Caco-2 (cell line): Measurements from ENCODE around the gene CSTA. TPM values are rescaled to one million over a fixed set of nuclear protein-coding genes. Genes with fewer than 3 reads are reported as not detected.
A peak's percentile ranks its signal among the peaks of the same experiment; 100 is the strongest.
"Not testable (repeated sequence)": the region's sequence is repeated elsewhere in the genome, so short reads cannot be mapped to it uniquely, and the experiment has no call there.

Experiments used
- BruUV-seq: library from RNA; stranded (reverse); fragments of 400-500 nt; replicated peaks from 2 replicates; lab custom pipeline; 2021; lab: Mats Ljungman, UMichigan
- CTCF ChIA-PET: fragments of 300-600 bp; sonication (Branson Sonifier 250); formaldehyde crosslinking; loops from one replicate; lab custom pipeline; 2022; ENCODE audit warnings: antibody characterized with exemption; lab: Charles Lee
- POLR2A ChIA-PET: fragments of 300-600 bp; sonication (Branson Sonifier 250); formaldehyde crosslinking; loops from one replicate; lab custom pipeline; 2022; ENCODE audit warnings: antibody characterized with exemption; lab: Charles Lee
- DNase-seq, 2 experiments: peaks; one replicate each; pipeline versions ENCODE4 v3.0.0 to v3.0.0-alpha.2; 2020 to 2022
- H3K27me3 ChIP-seq: replicated peaks from 2 replicates; pipeline ENCODE4 v1.6.0; 2011; ENCODE audit warnings: low read length; ENCODE audit not compliant: control insufficient read depth, insufficient read depth
- H3K36me3 ChIP-seq: 2 replicates; pipeline ENCODE4 v1.5.1; 2011; ENCODE audit warnings: low read length; ENCODE audit not compliant: control insufficient read depth, insufficient read depth
- H3K4me1 ChIP-seq: fragments of 250-450 bp; sonication (Bioruptor Pico); 2 replicates; pipeline ENCODE4 v1.5.1; 2020; ENCODE audit warnings: mild to moderate bottlenecking
- H3K4me3 ChIP-seq: 2 replicates; pipeline ENCODE4 v1.5.1; 2011; ENCODE audit warnings: low read depth, mild to moderate bottlenecking, control low read depth, low read length
- H3K9me3 ChIP-seq: fragments of 250-450 bp; sonication (Bioruptor Pico); 2 replicates; pipeline ENCODE4 v1.5.1; 2020; ENCODE audit warnings: mild to moderate bottlenecking, moderate library complexity
- H3K27ac Mint-ChIP-seq: one replicate; pipeline ENCODE4 v1.8.0; 2022; ENCODE audit warnings: mixed read lengths; ENCODE audit not compliant: unreplicated experiment
- H3K27me3 Mint-ChIP-seq: one replicate; pipeline ENCODE4 v1.8.0; 2022; ENCODE audit warnings: mixed read lengths; ENCODE audit not compliant: insufficient read depth, unreplicated experiment
- H3K36me3 Mint-ChIP-seq: one replicate; pipeline ENCODE4 v1.8.0; 2022; ENCODE audit warnings: mild to moderate bottlenecking, mixed read lengths; ENCODE audit not compliant: insufficient read depth, unreplicated experiment
- H3K4me1 Mint-ChIP-seq: one replicate; pipeline ENCODE4 v1.8.0; 2022; ENCODE audit warnings: low read depth, mixed read lengths; ENCODE audit not compliant: unreplicated experiment
- H3K4me3 Mint-ChIP-seq: one replicate; pipeline ENCODE4 v1.8.0; 2022; ENCODE audit warnings: mild to moderate bottlenecking, moderate library complexity, mixed read lengths; ENCODE audit not compliant: unreplicated experiment
- H3K9me3 Mint-ChIP-seq: one replicate; pipeline ENCODE4 v1.8.0; 2022; ENCODE audit warnings: mixed read lengths; ENCODE audit not compliant: unreplicated experiment
- CTCF ChIP-seq, 2 experiments: fragments of 200-600 bp in 1 of 2; IDR thresholded peaks; 1 replicate in 1 of 2; 2 replicates in 1 of 2; pipeline versions ENCODE4 v1.5.1 to v1.8.0; 2011 to 2022; ENCODE audit warnings: antibody characterized with exemption in 1 of 2, control low read depth in 1 of 2, inconsistent platforms in 1 of 2, low read depth in 1 of 2, low read length in 1 of 2, mild to moderate bottlenecking in 1 of 2, moderate library complexity in 1 of 2; ENCODE audit not compliant: insufficient read depth in 1 of 2, severe bottlenecking in 1 of 2, unreplicated experiment in 1 of 2
- intact Hi-C: fragments of 100-400 bp; cut with micrococcal nuclease; formaldehyde crosslinking; loops from one replicate; pipeline ENCODE4 v1.10.0; 2022; ENCODE audit not compliant: unreplicated experiment
- total RNA-seq: library from RNA; stranded (reverse); gene quantifications from 2 replicates; pipeline ENCODE4 v1.2.3, GENCODE V29; 2022

Gene CSTA
- total RNA-seq, 1 experiment from 2014 or later = 1.1 TPM

GRCh38 chr3:122362026-122362425, 37.0 kb downstream of the CSTA start:
- POLR2A ChIA-PET = interaction anchor here (0.5 kb wide), 1 partner anchor 33 kb away, joined by 3 read pairs; no protein-coding TSS in a partner anchor
- H3K9me3 ChIP-seq = no peaks in the 10 kb centered on the region
- BruUV-seq = no TSS peak
- no peak overlapping the region for H3K4me3 ChIP-seq
- CTCF ChIA-PET = interaction anchor here (1.0 to 1.1 kb wide), 2 partner anchors 22 to 56 kb away, joined by 3 read pairs; partner anchors contain the start of gene FAM162A
- no peak for DNase-seq
- TF ChIP-seq CTCF (IDR thresholded peaks at IDR 0.05; ENCODE audit: insufficient read depth in 1 of 2, low read depth in 1 of 2, low read length in 1 of 2, severe bottlenecking in 1 of 2, unreplicated experiment in 1 of 2) = no peak
- peaks cover 6% of the 10 kb centered on the region for H3K36me3 ChIP-seq
- intact Hi-C loops = loop anchor here (10.0 kb wide), 2 partner anchors 63 to 527 kb away; partner anchors contain the start of genes EAF2 and IQCB1
- no peaks in the 10 kb centered on the region for H3K27me3 ChIP-seq
- Mint-ChIP-seq H3K9me3 (no peaks in the 10 kb centered on the region), H3K27me3 (no peaks in the 10 kb centered on the region), H3K4me1 (peaks cover 19% of the 10 kb centered on the region), H3K36me3 (peaks cover 64% of the 10 kb centered on the region), H3K4me3 (no peak overlapping the region), H3K27ac (no peak overlapping the region)
- peaks cover 49% of the 10 kb centered on the region for H3K4me1 ChIP-seq

DNA sequence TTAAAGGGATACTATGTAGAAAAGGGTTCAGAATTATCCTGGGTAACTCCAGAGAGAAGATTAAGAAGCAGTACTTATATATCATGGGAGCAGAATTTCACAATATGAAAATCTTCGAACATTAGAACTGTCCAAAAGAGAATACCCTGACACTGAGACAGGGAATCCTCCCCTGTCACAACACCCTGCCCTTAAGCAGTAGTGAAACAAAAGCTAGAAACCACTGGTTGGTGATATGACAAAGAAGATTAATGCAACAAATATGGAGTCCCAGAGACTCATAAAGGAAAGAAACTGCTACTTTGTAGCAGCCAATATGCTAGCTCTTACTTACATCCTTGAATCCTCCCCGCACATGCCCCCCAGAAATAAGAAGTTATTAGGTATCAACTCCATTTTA, 39.4 kb downstream of the CSTA start:
- peaks cover 49% of the 10 kb centered on the region for H3K4me1 ChIP-seq
- no peaks in the 10 kb centered on the region for H3K27me3 ChIP-seq
- Mint-ChIP-seq H3K9me3 (no peaks in the 10 kb centered on the region), H3K4me3 (no peak overlapping the region), H3K27me3 (no peaks in the 10 kb centered on the region), H3K36me3 (peaks cover 49% of the 10 kb centered on the region), H3K27ac (peak overlapping the region; percentile 76), H3K4me1 (peaks cover 28% of the 10 kb centered on the region)
- 0 out of 2 replicates have a peak, but pooled peaks cover 3% of the 10 kb centered on the region for H3K36me3 ChIP-seq
- H3K9me3 ChIP-seq = no peaks in the 10 kb centered on the region
- no peak overlapping the region for H3K4me3 ChIP-seq
- POLR2A ChIA-PET = no interaction called here
- no TSS peak for BruUV-seq
- CTCF ChIA-PET = no interaction called here
- intact Hi-C loops = loop anchor here (10.0 kb wide), 2 partner anchors 60 to 530 kb away; partner anchors contain the start of genes EAF2 and IQCB1
- no peak for TF ChIP-seq CTCF (IDR thresholded peaks at IDR 0.05; ENCODE audit: insufficient read depth in 1 of 2, low read depth in 1 of 2, low read length in 1 of 2, severe bottlenecking in 1 of 2, unreplicated experiment in 1 of 2)
- no peak for DNase-seq

GRCh38 chr3:122365073-122365472, 40.0 kb downstream of the CSTA start:
- H3K9me3 ChIP-seq = no peaks in the 10 kb centered on the region
- no peak for TF ChIP-seq CTCF (IDR thresholded peaks at IDR 0.05; ENCODE audit: insufficient read depth in 1 of 2, low read depth in 1 of 2, low read length in 1 of 2, severe bottlenecking in 1 of 2, unreplicated experiment in 1 of 2)
- no peaks in the 10 kb centered on the region for H3K9me3 Mint-ChIP-seq
- H3K4me1 Mint-ChIP-seq = peaks cover 28% of the 10 kb centered on the region
- H3K36me3 Mint-ChIP-seq = peaks cover 44% of the 10 kb centered on the region
- peak overlapping the region; percentile 48 for H3K4me3 Mint-ChIP-seq
- peak overlapping the region; percentile 76 for H3K27ac Mint-ChIP-seq
- H3K36me3 ChIP-seq = 0 out of 2 replicates have a peak, but pooled peaks cover 5% of the 10 kb centered on the region
- H3K27me3 ChIP-seq = no peaks in the 10 kb centered on the region
- CTCF ChIA-PET = interaction anchor here (1.1 kb wide), 1 partner anchor 51 kb away, joined by 3 read pairs; the partner anchor contains the start of gene WDR5B
- intact Hi-C loops = loop anchor here (1.0 to 10.0 kb wide), 3 partner anchors 19 to 530 kb away; partner anchors contain the start of genes EAF2, FAM162A and IQCB1
- H3K27me3 Mint-ChIP-seq = no peaks in the 10 kb centered on the region
- H3K4me1 ChIP-seq = peaks cover 49% of the 10 kb centered on the region
- TSS peak; percentile 13 for BruUV-seq
- DNase-seq = no peak
- H3K4me3 ChIP-seq = no peak overlapping the region
- POLR2A ChIA-PET = interaction anchor here (0.7 kb wide), 1 partner anchor 51 kb away, joined by 3 read pairs; no protein-coding TSS in a partner anchor

GRCh38 chr3:122365582-122366378, 40.7 kb downstream of the CSTA start:
- H3K9me3 ChIP-seq, H3K27me3 ChIP-seq, H3K27me3 Mint-ChIP-seq, H3K4me3 ChIP-seq, H3K36me3 ChIP-seq, BruUV-seq, H3K9me3 Mint-ChIP-seq: not testable (repeated sequence)
- peaks cover 42% of the 10 kb centered on the region for H3K36me3 Mint-ChIP-seq
- intact Hi-C loops = loop anchor here (1.0 to 10.0 kb wide), 3 partner anchors 19 to 531 kb away; partner anchors contain the start of genes EAF2, FAM162A and IQCB1
- peaks cover 28% of the 10 kb centered on the region for H3K4me1 Mint-ChIP-seq
- H3K4me3 Mint-ChIP-seq = peak overlapping the region; percentile 48
- peak; percentile 50 to 76 for DNase-seq
- POLR2A ChIA-PET = interaction anchor here (0.6 to 1.5 kb wide), 2 partner anchors 17 to 18 kb away, joined by 4 to 5 read pairs; partner anchors contain the start of gene FAM162A
- CTCF ChIA-PET = interaction anchor here (1.1 to 1.3 kb wide), 2 partner anchors 18 to 50 kb away, joined by 3 to 4 read pairs; partner anchors contain the start of genes FAM162A and WDR5B
- H3K27ac Mint-ChIP-seq = peak overlapping the region; percentile 76
- H3K4me1 ChIP-seq = peaks cover 49% of the 10 kb centered on the region
